PC-3 (cell line): ENCODE data around the gene AIRE. TPM values are rescaled to one million over a fixed set of nuclear protein-coding genes. Genes with fewer than 3 reads are reported as not detected.

ENCODE experiments used
- ATAC-seq: fragments of 200-7000 bp; cut with Tn5 transposase; 2 replicates; pipeline ENCODE4 v1.9.1; 2020; ENCODE audit warnings: mild to moderate bottlenecking, moderate library complexity
- BruUV-seq: library from RNA; stranded (reverse); fragments of 400-500 nt; replicated peaks from 2 replicates; lab custom pipeline; 2021; lab: Mats Ljungman, UMichigan
- CTCF ChIA-PET: fragments of 300-600 bp; sonication (Branson Sonifier 250); formaldehyde crosslinking; loops from one replicate; lab custom pipeline; 2022; ENCODE audit warnings: antibody characterized with exemption; lab: Charles Lee
- POLR2A ChIA-PET: fragments of 300-600 bp; sonication (Branson Sonifier 250); formaldehyde crosslinking; loops from one replicate; lab custom pipeline; 2022; ENCODE audit warnings: antibody characterized with exemption; ENCODE audit not compliant: unreplicated experiment; lab: Charles Lee
- DNase-seq: peaks from one replicate; pipeline ENCODE4 v3.0.0-alpha.2; 2015
- H2AFZ ChIP-seq: fragments of 300-600 bp; sonication (generic); 2 replicates; pipeline ENCODE4 v1.6.0; 2016; ENCODE audit warnings: antibody characterized with exemption, low read length
- H3F3A ChIP-seq: fragments of 300-600 bp; sonication (generic); one replicate; pipeline ENCODE4 v1.6.0; 2017; ENCODE audit warnings: antibody characterized with exemption, low read length, control low read depth, mild to moderate bottlenecking; ENCODE audit not compliant: unreplicated experiment
- H3K27ac ChIP-seq: fragments of 300-600 bp; sonication (generic); 2 replicates; pipeline ENCODE4 v1.5.1; 2016; ENCODE audit warnings: mild to moderate bottlenecking, low read length
- H3K27me3 ChIP-seq: fragments of 300-600 bp; sonication (generic); 2 replicates; pipeline ENCODE4 v1.6.1; 2016; ENCODE audit warnings: low read length, mixed read lengths
- H3K36me3 ChIP-seq: fragments of 300-600 bp; sonication (generic); 2 replicates; pipeline ENCODE4 v1.6.1; 2016; ENCODE audit warnings: low read depth, mixed run types, low read length, mixed read lengths
- H3K4me1 ChIP-seq: fragments of 300-600 bp; sonication (generic); 2 replicates; pipeline ENCODE4 v1.5.1; 2016; ENCODE audit warnings: low read length; ENCODE audit not compliant: insufficient read depth
- H3K4me2 ChIP-seq: fragments of 300-600 bp; sonication (generic); 2 replicates; pipeline ENCODE4 v1.6.0; 2016; ENCODE audit warnings: low read length
- H3K4me3 ChIP-seq: fragments of 300-600 bp; sonication (generic); 2 replicates; pipeline ENCODE4 v1.5.1; 2016; ENCODE audit warnings: mild to moderate bottlenecking, low read length, mixed read lengths
- H3K79me2 ChIP-seq: fragments of 300-600 bp; sonication (generic); 2 replicates; pipeline ENCODE4 v1.6.1; 2017; ENCODE audit warnings: low read length, mixed read lengths
- H3K9ac ChIP-seq: fragments of 300-600 bp; sonication (generic); 2 replicates; pipeline ENCODE4 v1.6.0; 2016; ENCODE audit warnings: mild to moderate bottlenecking, low read length
- H3K9me2 ChIP-seq: fragments of 300-600 bp; sonication (generic); replicated peaks from 2 replicates; pipeline ENCODE4 v1.6.1; 2016; ENCODE audit warnings: mixed run types, low read length, mixed read lengths
- H3K9me3 ChIP-seq: fragments of 300-600 bp; sonication (generic); 2 replicates; pipeline ENCODE4 v1.6.1; 2016; ENCODE audit warnings: low read length, mixed read lengths
- H4K20me1 ChIP-seq: fragments of 300-600 bp; sonication (generic); 2 replicates; pipeline ENCODE4 v1.6.1; 2016; ENCODE audit warnings: low read length, mixed read lengths
- CTCF ChIP-seq: fragments of 300-600 bp; sonication (generic); conservative IDR thresholded peaks from 2 replicates; pipeline ENCODE4 v1.5.1; 2017; ENCODE audit warnings: antibody characterized with exemption, low read depth, mild to moderate bottlenecking, low read length
- EZH2 ChIP-seq: fragments of 300-600 bp; sonication (generic); IDR thresholded peaks from one replicate; pipeline ENCODE4 v1.6.1; 2017; ENCODE audit warnings: antibody characterized with exemption, mild to moderate bottlenecking, low read length; ENCODE audit not compliant: unreplicated experiment
- EZH2phosphoT487 ChIP-seq: fragments of 300-600 bp; sonication (generic); IDR thresholded peaks from 2 replicates; pipeline ENCODE4 v1.6.1; 2018; ENCODE audit warnings: mild to moderate bottlenecking, antibody characterized with exemption, low read length, borderline replicate concordance
- intact Hi-C: fragments of 100-400 bp; cut with micrococcal nuclease; formaldehyde crosslinking; loops from 2 replicates; pipeline ENCODE4 v1.9.0; 2023
- total RNA-seq: library from RNA; depleted of rRNA; stranded (reverse); fragments of >200 nt; gene quantifications from 2 replicates; pipeline ENCODE4 v1.2.3, GENCODE V29; 2014

The AIRE gene
- total RNA-seq, 1 experiment from 2014 or later, result not detected

- H3K9ac ChIP-seq, result no peak overlapping the region
- ATAC-seq (no peak), DNase-seq (no peak)
- intact Hi-C loops, result no loop called here
- no peaks in the 10 kb centered on the region for H3K9me2 ChIP-seq
- POLR2A ChIA-PET, result no interaction called here
- H3K27ac ChIP-seq, result no peak overlapping the region
- no peaks in the 10 kb centered on the region for H3K36me3 ChIP-seq
- CTCF ChIA-PET, result no interaction called here
- no peaks in the 10 kb centered on the region for H4K20me1 ChIP-seq
- TF ChIP-seq CTCF (no peak), EZH2phosphoT487 (no peak), EZH2 (no peak)
- H3F3A ChIP-seq, result no peaks in the 10 kb centered on the region
- peaks cover 14% of the 10 kb centered on the region for H3K4me1 ChIP-seq
- H3K9me3 ChIP-seq, result no peaks in the 10 kb centered on the region
- BruUV-seq, result no TSS peak
- H3K79me2 ChIP-seq, result no peaks in the 10 kb centered on the region
- H3K4me3 ChIP-seq, result no peak overlapping the region
- no peak overlapping the region for H3K4me2 ChIP-seq
- H2AFZ ChIP-seq, result no peak overlapping the region
- H3K27me3 ChIP-seq, result no peaks in the 10 kb centered on the region
These were observed 8.9 kb downstream of the AIRE start for GRCh38 chr21:44294391-44295162.

GRCh38 chr21:44295163-44295573, 9.5 kb downstream of the AIRE start:
- H3K9me2 ChIP-seq, result no peaks in the 10 kb centered on the region
- peaks cover 14% of the 10 kb centered on the region for H3K4me1 ChIP-seq
- ChIA-PET CTCF (no interaction called here), POLR2A (no interaction called here)
- no peaks in the 10 kb centered on the region for H3K36me3 ChIP-seq
- no peak for ATAC-seq
- no peaks in the 10 kb centered on the region for H3F3A ChIP-seq
- no peaks in the 10 kb centered on the region for H3K9me3 ChIP-seq
- DNase-seq, result peak; percentile 5
- H4K20me1 ChIP-seq, result no peaks in the 10 kb centered on the region
- no peaks in the 10 kb centered on the region for H3K27me3 ChIP-seq
- no peaks in the 10 kb centered on the region for H3K79me2 ChIP-seq
- no TSS peak for BruUV-seq
- TF ChIP-seq EZH2 (no peak), CTCF (no peak), EZH2phosphoT487 (no peak)
- no peak overlapping the region for H3K4me2 ChIP-seq
- H3K4me3 ChIP-seq, result no peak overlapping the region
- H3K27ac ChIP-seq, result no peak overlapping the region
- intact Hi-C loops, result no loop called here
- no peak overlapping the region for H2AFZ ChIP-seq
- no peak overlapping the region for H3K9ac ChIP-seq

- Histone ChIP-seq H3K4me1 (peaks cover 14% of the 10 kb centered on the region), H3K27ac (no peak overlapping the region), H3F3A (no peaks in the 10 kb centered on the region), H4K20me1 (peaks cover under 1% of the 10 kb centered on the region; the same call in 1 of the 2 replicates), H3K79me2 (peaks cover 5% of the 10 kb centered on the region), H3K27me3 (no peaks in the 10 kb centered on the region), H3K9me3 (no peaks in the 10 kb centered on the region), H3K4me2 (no peak overlapping the region), H2AFZ (no peak overlapping the region), H3K36me3 (no peaks in the 10 kb centered on the region), H3K4me3 (no peak overlapping the region), H3K9ac (no peak overlapping the region), H3K9me2 (no peaks in the 10 kb centered on the region)
- POLR2A ChIA-PET, result no interaction called here
- CTCF ChIA-PET, result no interaction called here
- TF ChIP-seq CTCF (no peak), EZH2phosphoT487 (no peak), EZH2 (no peak)
- no TSS peak for BruUV-seq
- ATAC-seq (no peak), DNase-seq (no peak)
- intact Hi-C loops, result no loop called here
These were observed 10.0 kb downstream of the AIRE start for GRCh38 chr21:44295646-44296045.
